ENCODE results near the gene CHCT1.
"Not testable (repeated sequence)": the region's sequence is repeated elsewhere in the genome, so short reads cannot be mapped to it uniquely, and the experiment has no call there.

CHCT1 gene

GRCh38 chr17:60421273-60422161 lies 772 bp upstream of the CHCT1 start:
- H3K4me3 ChIP-seq (ENCODE audit: low read length) = peak overlapping the region; percentile 39; the same call in 1 of the 2 replicates
- no peak for TF ChIP-seq ZNF274 (IDR thresholded peaks at IDR 0.05; ENCODE audit: low read depth, low read length)

GRCh38 chr17:60423865-60424264 lies 1.6 kb downstream of the CHCT1 start:
- no peak for TF ChIP-seq ZNF274 (IDR thresholded peaks at IDR 0.05; ENCODE audit: low read depth, low read length)
- H3K4me3 ChIP-seq (ENCODE audit: low read length) = no peak overlapping the region

GRCh38 chr17:60425626-60426025 lies 3.3 kb downstream of the CHCT1 start:
- TF ChIP-seq ZNF274 (IDR thresholded peaks at IDR 0.05; ENCODE audit: low read depth, low read length) = no peak
- H3K4me3 ChIP-seq (ENCODE audit: low read length) = no peak overlapping the region

GRCh38 chr17:60426596-60426995 lies 4.3 kb downstream of the CHCT1 start:
- no peak for TF ChIP-seq ZNF274 (IDR thresholded peaks at IDR 0.05; ENCODE audit: low read depth, low read length)
- no peak overlapping the region for H3K4me3 ChIP-seq (ENCODE audit: low read length)

- H3K4me3 ChIP-seq (ENCODE audit: low read length) = not testable (repeated sequence)
Measured at GRCh38 chr17:60428491-60428890, 6.2 kb downstream of the CHCT1 start.

GRCh38 chr17:60430561-60430960 lies 8.3 kb downstream of the CHCT1 start:
- not testable (repeated sequence) for H3K4me3 ChIP-seq (ENCODE audit: low read length)

- H3K4me3 ChIP-seq (ENCODE audit: low read length) = not testable (repeated sequence)
Measured at GRCh38 chr17:60433021-60433997, 11.0 kb downstream of the CHCT1 start.

GRCh38 chr17:60435244-60436167 lies 13.2 kb downstream of the CHCT1 start:
- no peak overlapping the region for H3K4me3 ChIP-seq (ENCODE audit: low read length)
- no peak for TF ChIP-seq ZNF274 (IDR thresholded peaks at IDR 0.05; ENCODE audit: low read depth, low read length)

GRCh38 chr17:60436676-60437075 lies 14.4 kb downstream of the CHCT1 start:
- H3K4me3 ChIP-seq (ENCODE audit: low read length) = no peak overlapping the region
- TF ChIP-seq ZNF274 (IDR thresholded peaks at IDR 0.05; ENCODE audit: low read depth, low read length) = no peak

GRCh38 chr17:60439501-60439900 lies 17.2 kb downstream of the CHCT1 start:
- TF ChIP-seq ZNF274 (IDR thresholded peaks at IDR 0.05; ENCODE audit: low read depth, low read length) = no peak

GRCh38 chr17:60442271-60443173 lies 20.2 kb downstream of the CHCT1 start:
- no peak for TF ChIP-seq ZNF274 (IDR thresholded peaks at IDR 0.05; ENCODE audit: low read depth, low read length)

More at GRCh38 chr17:60439501-60439900, 17.2 kb downstream of the CHCT1 start:
- no peak overlapping the region for H3K4me3 ChIP-seq (ENCODE audit: low read length)

GRCh38 chr17:60443713-60444112 lies 21.4 kb downstream of the CHCT1 start:
- no peak for TF ChIP-seq ZNF274 (IDR thresholded peaks at IDR 0.05; ENCODE audit: low read depth, low read length)

More at GRCh38 chr17:60442271-60443173, 20.2 kb downstream of the CHCT1 start:
- no peak overlapping the region for H3K4me3 ChIP-seq (ENCODE audit: low read length)

GRCh38 chr17:60445144-60445543 lies 22.9 kb downstream of the CHCT1 start:
- no peak overlapping the region for H3K4me3 ChIP-seq (ENCODE audit: low read length)
- no peak for TF ChIP-seq ZNF274 (IDR thresholded peaks at IDR 0.05; ENCODE audit: low read depth, low read length)

More at GRCh38 chr17:60443713-60444112, 21.4 kb downstream of the CHCT1 start:
- no peak overlapping the region for H3K4me3 ChIP-seq (ENCODE audit: low read length)
